Measurements from ENCODE around the gene FOS. TPM values are rescaled to one million over a fixed set of nuclear protein-coding genes. Genes with fewer than 3 reads are reported as not detected.
A peak's percentile ranks its signal among the peaks of the same experiment; 100 is the strongest.

The FOS gene
- total and polyA plus RNA-seq, 2 experiments from 2014 or later = 107 to 124 TPM

DNA sequence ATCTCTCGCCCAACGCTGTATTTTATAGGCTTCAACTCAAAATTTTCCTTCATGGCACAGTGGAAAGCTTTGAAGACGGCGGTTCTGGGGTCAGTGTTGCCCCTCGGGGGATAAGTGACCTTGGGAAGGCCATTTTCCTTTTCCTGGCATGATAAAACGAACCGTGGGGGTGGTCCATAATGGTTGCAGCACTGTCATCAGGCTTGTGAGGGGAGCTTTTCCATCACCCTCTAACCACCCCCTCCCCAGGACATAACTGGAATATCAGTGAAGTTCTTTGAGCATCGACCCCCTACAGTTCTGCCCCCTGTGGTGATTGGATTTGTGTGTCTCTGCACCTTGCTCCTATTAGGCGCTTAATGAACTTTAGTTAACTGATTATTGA lies 16.0 kb downstream of the FOS start:
- H3K4me2 ChIP-seq (ENCODE audit: unreplicated experiment) = peak overlapping the region; percentile 88
- in situ Hi-C loops (cut with MboI) = loop anchor here (25.0 kb wide), 1 partner anchor 357 kb away; no protein-coding TSS in a partner anchor
- 0 to 2% methylated on average over 9 of the region's 9 CpGs for WGBS, 2 experiments (ENCODE audit: low coverage in 1 of 2, low lambda C conversion rate in 2 of 2, missing lambda C conversion rate in 2 of 2)

DNA sequence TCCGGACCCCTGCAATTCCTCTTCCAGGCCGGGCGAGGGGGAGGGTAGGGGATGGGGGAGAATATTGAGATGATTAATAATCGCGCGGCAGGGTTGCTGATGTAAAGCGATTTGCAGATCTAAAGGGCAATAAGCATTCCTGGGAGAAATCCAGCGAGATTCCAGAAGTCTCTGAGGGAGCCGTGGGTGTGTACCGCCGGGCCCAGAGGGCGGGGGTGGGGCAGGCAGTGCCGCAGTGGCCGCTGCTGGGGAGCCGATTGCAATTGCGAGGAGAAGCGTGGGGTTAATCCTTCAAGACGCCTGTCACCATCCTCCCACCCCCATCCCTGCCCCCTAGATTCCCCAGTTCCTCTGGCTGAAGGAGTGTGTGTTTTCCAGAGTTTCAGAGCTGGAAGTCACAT lies 16.4 kb downstream of the FOS start:
- Histone ChIP-seq H3K79me2 (ENCODE audit: insufficient read depth) (no peaks in the 10 kb centered on the region), H3K4me3 (peak overlapping the region; percentile 82), H3K27me3 (replicated peaks; ENCODE audit: insufficient read depth) (no peaks in the 10 kb centered on the region), H3K4me2 (ENCODE audit: unreplicated experiment) (peak overlapping the region; percentile 88), H3K27ac (peak overlapping the region; percentile 91), H3K9me2 (ENCODE audit: insufficient read depth) (no peaks in the 10 kb centered on the region), H3F3A (ENCODE audit: insufficient read depth) (peaks cover 6% of the 10 kb centered on the region; the same call in 1 of the 2 replicates), H3K9me3 (ENCODE audit: low read depth) (no peaks in the 10 kb centered on the region), H2AFZ (peak overlapping the region; percentile 85), H4K20me1 (ENCODE audit: insufficient read depth) (no peaks in the 10 kb centered on the region), H3K9ac (peak overlapping the region; percentile 90), H3K36me3 (ENCODE audit: low read depth) (no peaks in the 10 kb centered on the region), H3K4me1 (ENCODE audit: insufficient read depth) (peaks cover 19% of the 10 kb centered on the region)
- peak; percentile 85 for DNase-seq
- TF ChIP-seq EZH2phosphoT487 (IDR thresholded peaks at IDR 0.05; ENCODE audit: insufficient read depth, low read depth) = no peak
- no peak for TF ChIP-seq EZH2 (IDR thresholded peaks at IDR 0.05; ENCODE audit: insufficient read depth, poor library complexity, severe bottlenecking)
- in situ Hi-C loops (cut with MboI) = loop anchor here (25.0 kb wide), 1 partner anchor 358 kb away; no protein-coding TSS in a partner anchor
- 0 to 1% methylated on average over 7 to 18 of the region's 18 CpGs for WGBS, 2 experiments (ENCODE audit: low coverage in 1 of 2, low lambda C conversion rate in 2 of 2, missing lambda C conversion rate in 2 of 2)

More for the DNA sequence above, 16.0 kb downstream of the FOS start:
- H2AFZ ChIP-seq = peak overlapping the region; percentile 85
- H3K4me3 ChIP-seq = peak overlapping the region; percentile 82
- no peak for TF ChIP-seq EZH2 (IDR thresholded peaks at IDR 0.05; ENCODE audit: insufficient read depth, poor library complexity, severe bottlenecking)
- TF ChIP-seq EZH2phosphoT487 (IDR thresholded peaks at IDR 0.05; ENCODE audit: insufficient read depth, low read depth) = no peak
- peak overlapping the region; percentile 90 for H3K9ac ChIP-seq
- no peaks in the 10 kb centered on the region for H3K79me2 ChIP-seq (ENCODE audit: insufficient read depth)
- no peaks in the 10 kb centered on the region for H3K9me2 ChIP-seq (ENCODE audit: insufficient read depth)
- peaks cover 19% of the 10 kb centered on the region for H3K4me1 ChIP-seq (ENCODE audit: insufficient read depth)
- H4K20me1 ChIP-seq (ENCODE audit: insufficient read depth) = no peaks in the 10 kb centered on the region
- H3K9me3 ChIP-seq (ENCODE audit: low read depth) = no peaks in the 10 kb centered on the region
- no peaks in the 10 kb centered on the region for H3K27me3 ChIP-seq (replicated peaks; ENCODE audit: insufficient read depth)
- H3K27ac ChIP-seq = peak overlapping the region; percentile 91
- no peaks in the 10 kb centered on the region for H3K36me3 ChIP-seq (ENCODE audit: low read depth)
- peaks cover 6% of the 10 kb centered on the region; the same call in 1 of the 2 replicates for H3F3A ChIP-seq (ENCODE audit: insufficient read depth)
- no peak for DNase-seq

DNA sequence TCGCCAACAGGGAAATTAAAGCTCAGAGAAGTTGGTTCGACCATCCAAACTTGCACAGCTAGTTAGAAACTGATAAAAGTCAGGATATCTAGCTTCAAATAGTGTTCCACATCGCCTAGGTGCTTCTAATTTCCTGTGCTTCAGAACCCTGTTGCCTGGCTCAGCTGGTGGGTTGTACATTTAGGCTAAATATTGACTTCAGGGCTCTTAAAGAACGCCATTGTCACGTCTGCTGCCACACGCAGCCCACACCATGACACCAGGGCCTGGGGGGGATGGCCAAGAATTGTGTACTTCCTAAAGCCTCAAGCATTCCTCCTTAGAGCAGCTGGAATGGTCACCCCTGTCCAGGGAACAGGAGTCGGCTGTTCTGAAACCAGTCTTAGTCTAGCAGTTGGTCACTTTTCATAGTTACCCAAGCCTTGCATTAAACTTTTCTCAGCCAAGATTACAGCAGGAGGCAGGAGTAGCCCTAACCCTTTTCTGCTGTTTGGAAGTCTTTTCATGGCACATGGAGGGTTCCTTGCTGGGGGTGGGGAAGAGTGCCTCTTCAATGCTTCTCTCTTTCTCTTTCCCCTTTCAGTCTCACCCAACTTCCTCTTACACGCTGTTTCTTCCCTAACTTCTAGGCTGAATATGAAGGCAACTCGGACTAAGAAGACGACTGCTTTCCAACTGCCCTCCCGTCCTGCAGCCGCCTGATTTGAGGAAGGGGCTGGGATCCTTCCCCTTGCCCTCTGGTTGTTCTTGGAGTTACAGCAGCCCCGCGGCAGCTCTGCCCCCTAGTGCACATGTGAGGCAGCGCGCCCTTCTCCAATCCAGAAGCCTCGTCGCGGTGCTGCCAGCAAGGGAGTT lies 17.1 kb downstream of the FOS start:
- Histone ChIP-seq H4K20me1 (ENCODE audit: insufficient read depth) (no peaks in the 10 kb centered on the region), H3K27ac (peak overlapping the region; percentile 91), H3K4me1 (ENCODE audit: insufficient read depth) (peaks cover 19% of the 10 kb centered on the region), H2AFZ (peak overlapping the region; percentile 85), H3K36me3 (ENCODE audit: low read depth) (no peaks in the 10 kb centered on the region), H3F3A (ENCODE audit: insufficient read depth) (peaks cover 6% of the 10 kb centered on the region; the same call in 1 of the 2 replicates), H3K4me3 (peak overlapping the region; percentile 82), H3K4me2 (ENCODE audit: unreplicated experiment) (peak overlapping the region; percentile 88), H3K79me2 (ENCODE audit: insufficient read depth) (no peaks in the 10 kb centered on the region), H3K9me2 (ENCODE audit: insufficient read depth) (no peaks in the 10 kb centered on the region), H3K9me3 (ENCODE audit: low read depth) (no peaks in the 10 kb centered on the region), H3K9ac (peak overlapping the region; percentile 90), H3K27me3 (replicated peaks; ENCODE audit: insufficient read depth) (no peaks in the 10 kb centered on the region)
- WGBS, 2 experiments (ENCODE audit: low coverage in 1 of 2, low lambda C conversion rate in 2 of 2, missing lambda C conversion rate in 2 of 2) = 2 to 3% methylated on average over 19 of the region's 19 CpGs
- peak; percentile 91 for DNase-seq
- in situ Hi-C loops (cut with MboI) = loop anchor here (25.0 kb wide), 1 partner anchor 358 kb away; no protein-coding TSS in a partner anchor
- TF ChIP-seq EZH2phosphoT487 (IDR thresholded peaks at IDR 0.05; ENCODE audit: insufficient read depth, low read depth) = no peak
- no peak for TF ChIP-seq EZH2 (IDR thresholded peaks at IDR 0.05; ENCODE audit: insufficient read depth, poor library complexity, severe bottlenecking)

DNA sequence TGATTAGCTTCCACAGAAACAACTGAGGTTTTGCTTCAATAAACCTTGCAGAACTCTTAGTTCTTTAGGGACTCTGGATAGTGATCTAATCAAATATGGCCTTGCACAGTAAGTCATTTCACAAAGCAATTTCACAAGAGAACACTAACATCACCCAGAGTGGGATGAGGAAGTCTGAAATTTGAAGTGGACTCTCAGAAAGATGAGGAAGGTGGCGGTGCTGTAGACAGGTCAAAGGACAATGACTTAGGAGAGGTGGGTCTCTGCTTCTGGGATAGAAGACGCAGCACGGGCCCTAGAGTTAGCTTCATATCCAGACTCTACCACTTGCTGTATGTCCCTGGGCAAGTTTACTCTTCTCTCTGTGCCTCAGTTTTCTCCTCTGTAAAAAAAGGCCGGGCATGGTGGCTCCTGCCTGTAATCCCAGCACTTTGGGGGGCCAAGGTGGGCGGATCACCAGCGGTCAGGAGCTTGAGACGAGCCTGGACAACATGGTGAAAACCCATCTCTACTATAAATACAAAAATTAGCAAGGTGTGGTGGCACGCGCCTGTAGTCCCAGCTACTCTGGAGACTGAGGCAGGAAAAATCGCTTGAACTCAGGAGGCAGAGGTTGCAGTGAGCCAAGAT lies 18.9 kb downstream of the FOS start:
- H3K36me3 ChIP-seq (ENCODE audit: low read depth) = no peaks in the 10 kb centered on the region
- in situ Hi-C loops (cut with MboI) = loop anchor here (25.0 kb wide), 1 partner anchor 360 kb away; no protein-coding TSS in a partner anchor

More for the DNA sequence above, 18.9 kb downstream of the FOS start:
- Histone ChIP-seq H3K79me2 (ENCODE audit: insufficient read depth) (no peaks in the 10 kb centered on the region), H3K4me2 (ENCODE audit: unreplicated experiment) (no peak overlapping the region), H2AFZ (no peak overlapping the region), H3K4me3 (no peak overlapping the region), H3F3A (ENCODE audit: insufficient read depth) (peaks cover 6% of the 10 kb centered on the region; the same call in 1 of the 2 replicates), H3K4me1 (ENCODE audit: insufficient read depth) (peaks cover 19% of the 10 kb centered on the region), H3K9ac (no peak overlapping the region), H4K20me1 (ENCODE audit: insufficient read depth) (no peaks in the 10 kb centered on the region), H3K27ac (no peak overlapping the region), H3K27me3 (replicated peaks; ENCODE audit: insufficient read depth) (no peaks in the 10 kb centered on the region), H3K9me2 (ENCODE audit: insufficient read depth) (no peaks in the 10 kb centered on the region), H3K9me3 (ENCODE audit: low read depth) (no peaks in the 10 kb centered on the region)
- no peak for DNase-seq
- WGBS, 2 experiments (ENCODE audit: low coverage in 1 of 2, low lambda C conversion rate in 2 of 2, missing lambda C conversion rate in 2 of 2) = 87 to 92% methylated on average over 10 of the region's 10 CpGs
- TF ChIP-seq EZH2 (IDR thresholded peaks at IDR 0.05; ENCODE audit: insufficient read depth, poor library complexity, severe bottlenecking) (no peak), EZH2phosphoT487 (IDR thresholded peaks at IDR 0.05; ENCODE audit: insufficient read depth, low read depth) (no peak)
